ENCODE results near the gene SMCO1.

DNA sequence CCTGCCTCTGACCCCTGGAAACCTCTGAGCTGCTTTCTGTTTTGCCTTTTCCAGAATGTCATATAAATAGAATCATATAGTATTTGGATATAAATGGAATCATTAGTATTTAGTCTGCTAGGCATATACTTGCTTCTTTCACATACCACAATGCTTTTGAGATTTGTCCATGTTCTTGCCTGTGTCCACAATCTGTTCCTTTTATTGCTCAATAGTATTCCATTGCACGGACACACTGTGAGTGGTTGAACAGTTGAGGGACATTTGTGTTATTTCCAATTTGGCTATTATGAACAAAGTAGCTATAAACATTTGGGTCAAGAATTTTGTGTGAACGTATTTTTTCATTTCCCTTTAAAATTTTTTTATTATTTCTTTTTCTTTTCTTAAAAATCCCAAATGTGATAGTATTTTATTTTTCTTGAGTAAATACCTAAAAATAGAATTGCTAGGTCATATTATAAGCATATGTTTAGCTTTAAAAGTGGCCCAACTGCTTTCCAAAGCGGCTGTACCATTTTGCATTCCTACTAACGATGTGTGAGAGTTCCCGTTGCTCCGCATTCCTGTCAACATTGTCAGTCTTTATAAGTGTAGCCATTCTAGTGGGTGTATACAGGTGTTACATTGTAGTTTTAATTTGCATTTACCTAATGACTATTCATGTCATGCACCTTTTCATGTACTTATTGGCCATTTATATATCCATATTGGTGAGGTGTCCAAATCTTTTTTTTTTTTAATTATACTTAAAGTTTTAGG lies 26.7 kb upstream of the SMCO1 start:
- TF ChIP-seq, protein P1, sequence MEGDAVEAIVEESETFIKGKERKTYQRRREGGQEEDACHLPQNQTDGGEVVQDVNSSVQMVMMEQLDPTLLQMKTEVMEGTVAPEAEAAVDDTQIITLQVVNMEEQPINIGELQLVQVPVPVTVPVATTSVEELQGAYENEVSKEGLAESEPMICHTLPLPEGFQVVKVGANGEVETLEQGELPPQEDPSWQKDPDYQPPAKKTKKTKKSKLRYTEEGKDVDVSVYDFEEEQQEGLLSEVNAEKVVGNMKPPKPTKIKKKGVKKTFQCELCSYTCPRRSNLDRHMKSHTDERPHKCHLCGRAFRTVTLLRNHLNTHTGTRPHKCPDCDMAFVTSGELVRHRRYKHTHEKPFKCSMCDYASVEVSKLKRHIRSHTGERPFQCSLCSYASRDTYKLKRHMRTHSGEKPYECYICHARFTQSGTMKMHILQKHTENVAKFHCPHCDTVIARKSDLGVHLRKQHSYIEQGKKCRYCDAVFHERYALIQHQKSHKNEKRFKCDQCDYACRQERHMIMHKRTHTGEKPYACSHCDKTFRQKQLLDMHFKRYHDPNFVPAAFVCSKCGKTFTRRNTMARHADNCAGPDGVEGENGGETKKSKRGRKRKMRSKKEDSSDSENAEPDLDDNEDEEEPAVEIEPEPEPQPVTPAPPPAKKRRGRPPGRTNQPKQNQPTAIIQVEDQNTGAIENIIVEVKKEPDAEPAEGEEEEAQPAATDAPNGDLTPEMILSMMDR (IDR thresholded peaks at IDR 0.05) = no peak
- TF ChIP-seq POLR2A (IDR thresholded peaks at IDR 0.05) (no peak), POLR2AphosphoS5 (IDR thresholded peaks at IDR 0.05) (no peak)

All from stomach (tissue), 4 donors.